WTC11 (cell line): ENCODE data around the gene RNF31. TPM values are rescaled to one million over a fixed set of nuclear protein-coding genes. Genes with fewer than 3 reads are reported as not detected.

Experiments used
- ARID4B ChIP-seq: sonication (generic); formaldehyde crosslinking; IDR thresholded peaks from 2 replicates; pipeline ENCODE4 v1.8.0; 2023; ENCODE audit warnings: missing genetic modification reagents, mild to moderate bottlenecking, borderline replicate concordance
- CREM ChIP-seq: sonication (generic); formaldehyde crosslinking; IDR thresholded peaks from 2 replicates; pipeline ENCODE4 v1.8.1; 2022; ENCODE audit warnings: mild to moderate bottlenecking, missing genetic modification reagents, moderate library complexity
- FOXP4 ChIP-seq: sonication (generic); formaldehyde crosslinking; IDR thresholded peaks from 2 replicates; pipeline ENCODE4 v1.8.0; 2022; ENCODE audit warnings: mild to moderate bottlenecking, missing genetic modification reagents
- KAT7 ChIP-seq: sonication (generic); formaldehyde crosslinking; IDR thresholded peaks from 2 replicates; pipeline ENCODE4 v1.8.1; 2023; ENCODE audit warnings: missing genetic modification reagents, mild to moderate bottlenecking, borderline replicate concordance
- MAX ChIP-seq: sonication (generic); formaldehyde crosslinking; IDR thresholded peaks from 2 replicates; pipeline ENCODE4 v1.8.0; 2022; ENCODE audit warnings: mild to moderate bottlenecking, missing genetic modification reagents
- NR1H2 ChIP-seq: sonication (generic); formaldehyde crosslinking; IDR thresholded peaks from 2 replicates; pipeline ENCODE4 v1.9.0; 2021; ENCODE audit warnings: mild to moderate bottlenecking, moderate library complexity, missing genetic modification reagents
- PREB ChIP-seq: sonication (generic); formaldehyde crosslinking; IDR thresholded peaks from 2 replicates; pipeline ENCODE4 v1.8.1; 2022; ENCODE audit warnings: mild to moderate bottlenecking, missing genetic modification reagents, moderate library complexity, borderline replicate concordance
- PRRX2 ChIP-seq: fragments of 250-450 bp; sonication (Bioruptor Pico); IDR thresholded peaks from 2 replicates; pipeline ENCODE4 v1.8.0; 2021; ENCODE audit warnings: mild to moderate bottlenecking
- SMAD4 ChIP-seq: sonication (generic); formaldehyde crosslinking; IDR thresholded peaks from 2 replicates; pipeline ENCODE4 v1.8.0; 2022; ENCODE audit warnings: mild to moderate bottlenecking, missing genetic modification reagents
- ZMAT4 ChIP-seq: fragments of 250-450 bp; sonication (Bioruptor Pico); IDR thresholded peaks from 2 replicates; pipeline ENCODE4 v1.9.0; 2021; ENCODE audit warnings: mild to moderate bottlenecking
- ZNF263 ChIP-seq: sonication (generic); formaldehyde crosslinking; IDR thresholded peaks from 2 replicates; pipeline ENCODE4 v1.8.1; 2022; ENCODE audit warnings: low read depth, mild to moderate bottlenecking, moderate library complexity, missing genetic modification reagents
- ZNF317 ChIP-seq: sonication (generic); formaldehyde crosslinking; IDR thresholded peaks from 2 replicates; pipeline ENCODE4 v1.8.1; 2023; ENCODE audit warnings: low read depth, mild to moderate bottlenecking, moderate library complexity, missing genetic modification reagents, borderline replicate concordance
- ZNF396 ChIP-seq: fragments of 250-450 bp; sonication (Bioruptor Pico); IDR thresholded peaks from 2 replicates; pipeline ENCODE4 v1.8.0; 2021; ENCODE audit warnings: mild to moderate bottlenecking, moderate library complexity, borderline replicate concordance
- total RNA-seq: library from RNA; stranded (reverse); gene quantifications from 3 replicates; pipeline ENCODE4 v1.2.3, GENCODE V29; 2021
- TF ChIP-seq, protein P1 (sequence below): fragments of 250-450 bp; sonication (Bioruptor Pico); IDR thresholded peaks from 2 replicates; pipeline ENCODE4 v1.8.0; 2021; ENCODE audit warnings: mild to moderate bottlenecking
- TF ChIP-seq, protein P2 (sequence below): fragments of 250-450 bp; sonication (Bioruptor Pico); IDR thresholded peaks from 2 replicates; pipeline ENCODE4 v1.9.0; 2021; ENCODE audit warnings: mild to moderate bottlenecking
- TF ChIP-seq, protein P3 (sequence below): fragments of 250-450 bp; sonication (Bioruptor Pico); conservative IDR thresholded peaks from 2 replicates; pipeline ENCODE4 v1.9.0; 2021; ENCODE audit warnings: mild to moderate bottlenecking
- TF ChIP-seq, protein P4 (sequence below): fragments of 200-600 bp; IDR thresholded peaks from 2 replicates; pipeline ENCODE4 v1.8.0; 2022; ENCODE audit warnings: antibody characterized with exemption

Gene RNF31
- total RNA-seq, 1 experiment from 2014 or later: 86.2 TPM

- TF ChIP-seq, protein P1, sequence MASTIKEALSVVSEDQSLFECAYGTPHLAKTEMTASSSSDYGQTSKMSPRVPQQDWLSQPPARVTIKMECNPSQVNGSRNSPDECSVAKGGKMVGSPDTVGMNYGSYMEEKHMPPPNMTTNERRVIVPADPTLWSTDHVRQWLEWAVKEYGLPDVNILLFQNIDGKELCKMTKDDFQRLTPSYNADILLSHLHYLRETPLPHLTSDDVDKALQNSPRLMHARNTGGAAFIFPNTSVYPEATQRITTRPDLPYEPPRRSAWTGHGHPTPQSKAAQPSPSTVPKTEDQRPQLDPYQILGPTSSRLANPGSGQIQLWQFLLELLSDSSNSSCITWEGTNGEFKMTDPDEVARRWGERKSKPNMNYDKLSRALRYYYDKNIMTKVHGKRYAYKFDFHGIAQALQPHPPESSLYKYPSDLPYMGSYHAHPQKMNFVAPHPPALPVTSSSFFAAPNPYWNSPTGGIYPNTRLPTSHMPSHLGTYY (CRISPR knock-in tag): no peak
- no peak for TF ChIP-seq ZNF396 (CRISPR knock-in tag)
- no peak for TF ChIP-seq SMAD4 (CRISPR knock-in tag)
- TF ChIP-seq PREB (CRISPR knock-in tag): peak; percentile 19; the same call in 1 of the 2 replicates
- TF ChIP-seq NR1H2 (CRISPR knock-in tag): no peak
- no peak for TF ChIP-seq KAT7 (CRISPR knock-in tag)
- TF ChIP-seq ZNF317 (CRISPR knock-in tag): no peak
- peak; percentile 61; the same call in 1 of the 2 replicates for TF ChIP-seq MAX
- no peak for TF ChIP-seq PRRX2 (CRISPR knock-in tag)
- no peak for TF ChIP-seq FOXP4 (CRISPR knock-in tag)
- peak; percentile 58; the same call in 1 of the 2 replicates for TF ChIP-seq ARID4B (CRISPR knock-in tag)
- no peak for TF ChIP-seq ZNF263 (CRISPR knock-in tag)
- TF ChIP-seq, protein P2, sequence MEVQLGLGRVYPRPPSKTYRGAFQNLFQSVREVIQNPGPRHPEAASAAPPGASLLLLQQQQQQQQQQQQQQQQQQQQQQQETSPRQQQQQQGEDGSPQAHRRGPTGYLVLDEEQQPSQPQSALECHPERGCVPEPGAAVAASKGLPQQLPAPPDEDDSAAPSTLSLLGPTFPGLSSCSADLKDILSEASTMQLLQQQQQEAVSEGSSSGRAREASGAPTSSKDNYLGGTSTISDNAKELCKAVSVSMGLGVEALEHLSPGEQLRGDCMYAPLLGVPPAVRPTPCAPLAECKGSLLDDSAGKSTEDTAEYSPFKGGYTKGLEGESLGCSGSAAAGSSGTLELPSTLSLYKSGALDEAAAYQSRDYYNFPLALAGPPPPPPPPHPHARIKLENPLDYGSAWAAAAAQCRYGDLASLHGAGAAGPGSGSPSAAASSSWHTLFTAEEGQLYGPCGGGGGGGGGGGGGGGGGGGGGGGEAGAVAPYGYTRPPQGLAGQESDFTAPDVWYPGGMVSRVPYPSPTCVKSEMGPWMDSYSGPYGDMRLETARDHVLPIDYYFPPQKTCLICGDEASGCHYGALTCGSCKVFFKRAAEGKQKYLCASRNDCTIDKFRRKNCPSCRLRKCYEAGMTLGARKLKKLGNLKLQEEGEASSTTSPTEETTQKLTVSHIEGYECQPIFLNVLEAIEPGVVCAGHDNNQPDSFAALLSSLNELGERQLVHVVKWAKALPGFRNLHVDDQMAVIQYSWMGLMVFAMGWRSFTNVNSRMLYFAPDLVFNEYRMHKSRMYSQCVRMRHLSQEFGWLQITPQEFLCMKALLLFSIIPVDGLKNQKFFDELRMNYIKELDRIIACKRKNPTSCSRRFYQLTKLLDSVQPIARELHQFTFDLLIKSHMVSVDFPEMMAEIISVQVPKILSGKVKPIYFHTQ: no peak
- no peak for TF ChIP-seq ZMAT4 (CRISPR knock-in tag)
- no peak for TF ChIP-seq CREM
- TF ChIP-seq, protein P3, sequence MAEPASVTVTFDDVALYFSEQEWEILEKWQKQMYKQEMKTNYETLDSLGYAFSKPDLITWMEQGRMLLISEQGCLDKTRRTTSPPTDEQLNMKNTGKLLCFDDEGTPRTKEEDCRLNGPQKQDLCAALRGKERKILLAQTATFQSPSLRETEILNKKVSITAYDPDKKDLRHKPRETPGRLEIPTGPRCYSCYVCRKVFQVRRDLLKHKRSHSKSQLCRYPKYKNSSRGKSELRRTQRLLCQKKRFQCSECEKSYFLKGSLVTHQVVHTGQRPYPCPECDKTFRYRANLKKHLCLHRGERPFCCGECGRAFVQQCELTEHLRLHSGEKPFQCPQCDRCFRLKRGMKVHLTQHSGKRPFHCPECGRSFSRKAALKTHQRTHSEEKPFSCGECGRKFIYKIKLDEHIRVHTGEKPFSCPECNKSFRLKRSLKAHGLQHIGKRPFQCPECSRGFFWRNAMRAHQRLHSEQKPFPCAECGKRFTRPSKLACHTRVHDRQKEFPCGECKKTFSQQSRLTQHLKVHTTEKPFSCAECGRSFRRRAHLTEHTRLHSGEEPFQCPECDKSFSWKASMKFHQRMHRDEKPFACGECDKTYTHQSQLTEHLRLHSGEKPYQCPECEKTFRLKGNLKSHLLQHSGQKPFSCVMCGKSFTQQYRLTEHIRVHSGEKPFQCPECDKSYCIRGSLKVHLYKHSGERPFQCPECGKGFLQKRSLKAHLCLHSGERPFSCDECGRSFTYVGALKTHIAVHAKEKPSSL (CRISPR knock-in tag): no peak
- TF ChIP-seq, protein P4, sequence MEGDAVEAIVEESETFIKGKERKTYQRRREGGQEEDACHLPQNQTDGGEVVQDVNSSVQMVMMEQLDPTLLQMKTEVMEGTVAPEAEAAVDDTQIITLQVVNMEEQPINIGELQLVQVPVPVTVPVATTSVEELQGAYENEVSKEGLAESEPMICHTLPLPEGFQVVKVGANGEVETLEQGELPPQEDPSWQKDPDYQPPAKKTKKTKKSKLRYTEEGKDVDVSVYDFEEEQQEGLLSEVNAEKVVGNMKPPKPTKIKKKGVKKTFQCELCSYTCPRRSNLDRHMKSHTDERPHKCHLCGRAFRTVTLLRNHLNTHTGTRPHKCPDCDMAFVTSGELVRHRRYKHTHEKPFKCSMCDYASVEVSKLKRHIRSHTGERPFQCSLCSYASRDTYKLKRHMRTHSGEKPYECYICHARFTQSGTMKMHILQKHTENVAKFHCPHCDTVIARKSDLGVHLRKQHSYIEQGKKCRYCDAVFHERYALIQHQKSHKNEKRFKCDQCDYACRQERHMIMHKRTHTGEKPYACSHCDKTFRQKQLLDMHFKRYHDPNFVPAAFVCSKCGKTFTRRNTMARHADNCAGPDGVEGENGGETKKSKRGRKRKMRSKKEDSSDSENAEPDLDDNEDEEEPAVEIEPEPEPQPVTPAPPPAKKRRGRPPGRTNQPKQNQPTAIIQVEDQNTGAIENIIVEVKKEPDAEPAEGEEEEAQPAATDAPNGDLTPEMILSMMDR: no peak
These were observed 33.3 kb upstream of the RNF31 start (continued) for GRCh38 chr14:24113801-24114531.
